Measurements from ENCODE around the gene RTP2. TPM values are rescaled to one million over a fixed set of nuclear protein-coding genes. Genes with fewer than 3 reads are reported as not detected.

Gene RTP2
- polyA plus RNA-seq, 1 donor: not detected

DNA sequence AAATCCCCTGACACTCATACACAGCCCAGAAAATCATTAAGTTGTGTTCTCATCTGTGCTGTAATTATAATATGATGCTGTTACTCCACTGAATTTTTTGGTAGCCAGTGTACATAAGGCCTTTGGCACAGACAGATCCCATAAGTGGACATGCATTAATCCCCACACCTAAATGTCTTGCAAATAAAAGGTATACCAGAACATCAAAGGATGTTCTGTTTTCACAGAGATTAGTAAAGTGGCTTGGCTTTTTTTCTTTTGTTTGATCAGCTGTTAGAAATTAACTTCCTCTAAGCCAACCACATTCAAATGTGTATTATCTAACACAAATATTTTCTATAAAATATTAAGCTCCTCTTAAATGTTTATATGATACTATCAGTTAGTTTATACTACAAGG is 34.8 kb downstream of the RTP2 start:
- no peak for DNase-seq
- H3K27me3 ChIP-seq (ENCODE audit: control insufficient read depth, insufficient read depth, low read length): peaks cover 27% of the 10 kb centered on the region
- no peaks in the 10 kb centered on the region for H3K36me3 ChIP-seq (ENCODE audit: control insufficient read depth, insufficient read depth, low read length)

DNA sequence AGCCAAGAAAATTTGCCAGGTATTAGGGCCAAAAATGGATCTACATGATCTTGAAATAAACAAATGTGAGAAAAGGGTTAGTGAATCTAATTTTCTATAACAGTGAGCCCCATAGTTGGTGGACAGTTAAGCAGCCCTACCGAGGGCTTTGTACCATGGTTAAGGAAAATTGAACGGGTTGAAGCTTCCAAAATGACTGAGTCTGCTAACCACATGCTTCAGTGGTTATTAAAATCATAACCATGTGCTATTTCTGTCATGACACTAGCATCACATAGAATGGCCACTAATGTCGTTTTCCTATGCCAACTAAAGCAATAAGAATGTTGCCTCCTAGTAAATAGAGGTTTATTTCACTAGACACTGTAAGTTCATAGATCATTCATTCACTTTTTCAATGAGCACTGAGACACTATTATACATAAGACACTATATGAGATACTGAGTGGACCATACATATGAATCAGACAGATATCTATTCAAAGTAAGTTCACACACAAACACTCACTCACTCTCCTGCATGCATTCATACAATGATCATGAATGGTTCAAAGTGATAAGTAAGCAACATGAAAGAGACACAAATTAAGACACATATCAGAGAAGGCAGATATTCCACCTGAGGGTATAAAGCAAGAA is 36.5 kb downstream of the RTP2 start:
- DNase-seq: no peak
- no peak overlapping the region for H3K4me3 ChIP-seq (ENCODE audit: low read length)
- H3K9me3 ChIP-seq (ENCODE audit: control insufficient read depth, low read depth, low read length): no peaks in the 10 kb centered on the region
- H3K4me1 ChIP-seq (ENCODE audit: control insufficient read depth, insufficient read depth, low read length): no peaks in the 10 kb centered on the region
- no peaks in the 10 kb centered on the region for H3K36me3 ChIP-seq (ENCODE audit: control insufficient read depth, insufficient read depth, low read length)
- no peak overlapping the region for H3K27ac ChIP-seq (ENCODE audit: low read length)
- no CpG with 5 or more reads among the region's 3 CpGs for WGBS (ENCODE audit: insufficient coverage, low lambda C conversion rate)
- peaks cover 15% of the 10 kb centered on the region for H3K27me3 ChIP-seq (ENCODE audit: control insufficient read depth, insufficient read depth, low read length)

More for the DNA sequence above, 34.8 kb downstream of the RTP2 start:
- no peaks in the 10 kb centered on the region for H3K9me3 ChIP-seq (ENCODE audit: control insufficient read depth, low read depth, low read length)
- no peaks in the 10 kb centered on the region for H3K4me1 ChIP-seq (ENCODE audit: control insufficient read depth, insufficient read depth, low read length)
- H3K27ac ChIP-seq (ENCODE audit: low read length): no peak overlapping the region
- no peak overlapping the region for H3K4me3 ChIP-seq (ENCODE audit: low read length)

DNA sequence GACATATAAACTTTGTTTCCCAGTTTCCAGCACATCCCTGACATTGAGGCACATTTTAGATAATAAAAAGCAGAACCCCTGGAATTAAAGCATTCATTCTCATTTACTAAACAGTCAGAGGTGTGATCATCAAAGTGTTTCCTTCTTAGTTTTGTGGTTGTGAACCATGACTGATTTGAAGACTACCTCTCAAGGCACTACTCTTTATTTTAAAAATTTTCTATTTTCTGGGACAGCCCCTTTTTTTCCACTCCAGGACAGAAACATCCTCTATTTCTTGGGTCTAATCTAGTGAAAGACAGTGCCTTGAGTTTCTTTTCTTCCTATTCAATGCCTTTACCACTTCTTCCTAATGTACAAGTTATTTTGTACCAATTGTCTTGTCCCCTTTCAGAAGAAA is 37.3 kb downstream of the RTP2 start:
- H3K36me3 ChIP-seq (ENCODE audit: control insufficient read depth, insufficient read depth, low read length): no peaks in the 10 kb centered on the region
- H3K27ac ChIP-seq (ENCODE audit: low read length): no peak overlapping the region
- no peak for DNase-seq
- no peaks in the 10 kb centered on the region for H3K4me1 ChIP-seq (ENCODE audit: control insufficient read depth, insufficient read depth, low read length)
- peaks cover 7% of the 10 kb centered on the region for H3K27me3 ChIP-seq (ENCODE audit: control insufficient read depth, insufficient read depth, low read length)
- H3K9me3 ChIP-seq (ENCODE audit: control insufficient read depth, low read depth, low read length): no peaks in the 10 kb centered on the region
- H3K4me3 ChIP-seq (ENCODE audit: low read length): no peak overlapping the region

DNA sequence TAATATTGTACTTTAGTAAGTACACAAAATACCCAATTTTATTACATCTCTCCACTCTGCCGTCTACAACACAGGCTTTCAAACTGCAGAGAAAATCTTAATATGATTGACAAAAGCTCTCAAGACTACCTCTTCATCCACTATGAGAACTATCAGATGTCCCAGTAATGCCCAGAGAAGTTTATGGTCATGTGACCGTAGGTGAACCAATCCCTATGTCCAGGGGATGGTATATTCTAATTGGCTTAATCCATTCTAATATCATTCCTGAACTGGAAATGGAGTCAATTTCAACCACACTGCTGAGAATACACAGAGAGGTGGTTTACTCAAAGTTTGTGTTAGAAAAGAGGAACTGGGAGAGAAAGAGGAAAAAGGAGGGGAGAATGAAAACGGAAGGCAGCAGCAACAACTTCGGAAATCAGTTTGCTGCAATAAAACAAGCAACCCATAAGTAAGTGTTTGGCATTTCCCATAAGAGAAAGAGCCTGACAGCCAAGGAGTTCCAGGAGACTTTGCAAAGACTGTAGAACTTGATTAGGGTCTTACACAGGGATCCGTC is 39.4 kb downstream of the RTP2 start:
- H3K27ac ChIP-seq (ENCODE audit: low read length): no peak overlapping the region
- H3K36me3 ChIP-seq (ENCODE audit: control insufficient read depth, insufficient read depth, low read length): no peaks in the 10 kb centered on the region
- H3K27me3 ChIP-seq (ENCODE audit: control insufficient read depth, insufficient read depth, low read length): no peaks in the 10 kb centered on the region
- 89% methylated on average over 3 of the region's 5 CpGs for WGBS (ENCODE audit: insufficient coverage, low lambda C conversion rate)
- no peak overlapping the region for H3K4me3 ChIP-seq (ENCODE audit: low read length)
- DNase-seq: no peak
- H3K9me3 ChIP-seq (ENCODE audit: control insufficient read depth, low read depth, low read length): no peaks in the 10 kb centered on the region
- H3K4me1 ChIP-seq (ENCODE audit: control insufficient read depth, insufficient read depth, low read length): no peaks in the 10 kb centered on the region

DNA sequence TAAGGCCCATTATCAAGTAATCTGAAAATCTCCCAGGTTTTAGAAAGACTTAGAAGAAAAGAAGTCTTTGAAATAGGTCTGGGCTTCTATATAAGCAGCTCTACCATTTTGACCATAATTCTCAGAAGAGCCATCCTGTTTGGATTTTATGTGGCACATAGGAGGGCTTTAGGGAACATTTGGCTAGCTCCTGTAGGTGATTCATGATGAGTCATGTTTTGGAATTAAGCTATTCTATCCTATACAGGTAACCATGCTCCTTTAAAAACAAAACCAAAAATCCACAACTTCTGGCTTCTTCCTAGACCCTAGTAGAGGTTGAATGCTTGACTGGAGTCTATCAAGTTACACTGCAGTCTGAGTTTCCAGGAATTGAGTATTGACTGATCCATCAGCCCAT is 41.1 kb downstream of the RTP2 start:
- Histone ChIP-seq H3K9me3 (ENCODE audit: control insufficient read depth, low read depth, low read length) (no peaks in the 10 kb centered on the region), H3K27me3 (ENCODE audit: control insufficient read depth, insufficient read depth, low read length) (no peaks in the 10 kb centered on the region), H3K27ac (ENCODE audit: low read length) (no peak overlapping the region), H3K4me3 (ENCODE audit: low read length) (no peak overlapping the region), H3K36me3 (ENCODE audit: control insufficient read depth, insufficient read depth, low read length) (no peaks in the 10 kb centered on the region), H3K4me1 (ENCODE audit: control insufficient read depth, insufficient read depth, low read length) (no peaks in the 10 kb centered on the region)
- DNase-seq: no peak

DNA sequence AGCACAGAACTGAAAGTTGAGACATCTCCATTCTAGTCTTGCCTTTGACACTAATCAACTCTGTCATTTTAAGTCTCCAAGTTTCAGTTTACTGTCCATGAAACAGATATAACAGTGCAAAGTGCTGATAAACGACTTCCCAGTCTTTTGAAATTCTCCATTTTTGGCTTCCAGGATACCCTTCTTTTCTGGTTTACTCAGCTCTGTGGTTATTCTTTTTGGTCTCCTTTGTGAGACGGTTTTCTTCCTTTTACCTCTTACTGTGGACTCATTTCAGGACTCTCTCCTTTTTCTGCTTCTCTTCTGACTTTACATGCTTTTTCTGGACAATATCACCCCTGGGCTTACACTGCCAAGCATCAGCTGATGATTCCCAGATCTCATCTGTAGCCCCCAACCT is 51.1 kb downstream of the RTP2 start:
- no peak overlapping the region for H3K4me3 ChIP-seq (ENCODE audit: low read length)
- no peaks in the 10 kb centered on the region for H3K9me3 ChIP-seq (ENCODE audit: control insufficient read depth, low read depth, low read length)
- H3K4me1 ChIP-seq (ENCODE audit: control insufficient read depth, insufficient read depth, low read length): no peaks in the 10 kb centered on the region
- H3K27ac ChIP-seq (ENCODE audit: low read length): no peak overlapping the region
- no peak for DNase-seq
- WGBS (ENCODE audit: insufficient coverage, low lambda C conversion rate): 83% methylated on average over 2 of the region's 2 CpGs
- no peaks in the 10 kb centered on the region for H3K36me3 ChIP-seq (ENCODE audit: control insufficient read depth, insufficient read depth, low read length)
- H3K27me3 ChIP-seq (ENCODE audit: control insufficient read depth, insufficient read depth, low read length): peaks cover 6% of the 10 kb centered on the region

Other genes with a start within 250 kb of the RTP2 start
- 461 TPM for gene SST, start 32.2 kb downstream of the RTP2 start, polyA plus RNA-seq
- 7.4 TPM for gene BCL6, start 42.9 kb upstream of the RTP2 start, polyA plus RNA-seq